ENCODE measurements around the gene NLRC5.
A peak's percentile ranks its signal among the peaks of the same experiment; 100 is the strongest.

NLRC5 gene

GRCh38 chr16:56988948-56989945, at the start of gene NLRC5:
Gene NLRC5 (plus strand): TSS chr16:56989557. CDS start chr16:57020713, 31,156 bp downstream.
- Histone ChIP-seq H3K4me3 (ENCODE audit: low read depth, low read length) (peak within 1 kb of the TSS; percentile 52), H3K36me3 (no peaks in the 10 kb centered on the region), H3K27me3 (ENCODE audit: insufficient read depth, low read depth, severe bottlenecking) (no peaks in the 10 kb centered on the region), H3K27ac (peak within 1 kb of the TSS; percentile 41), H3K9me3 (ENCODE audit: severe bottlenecking) (no peaks in the 10 kb centered on the region)
- TF ChIP-seq, protein P1, sequence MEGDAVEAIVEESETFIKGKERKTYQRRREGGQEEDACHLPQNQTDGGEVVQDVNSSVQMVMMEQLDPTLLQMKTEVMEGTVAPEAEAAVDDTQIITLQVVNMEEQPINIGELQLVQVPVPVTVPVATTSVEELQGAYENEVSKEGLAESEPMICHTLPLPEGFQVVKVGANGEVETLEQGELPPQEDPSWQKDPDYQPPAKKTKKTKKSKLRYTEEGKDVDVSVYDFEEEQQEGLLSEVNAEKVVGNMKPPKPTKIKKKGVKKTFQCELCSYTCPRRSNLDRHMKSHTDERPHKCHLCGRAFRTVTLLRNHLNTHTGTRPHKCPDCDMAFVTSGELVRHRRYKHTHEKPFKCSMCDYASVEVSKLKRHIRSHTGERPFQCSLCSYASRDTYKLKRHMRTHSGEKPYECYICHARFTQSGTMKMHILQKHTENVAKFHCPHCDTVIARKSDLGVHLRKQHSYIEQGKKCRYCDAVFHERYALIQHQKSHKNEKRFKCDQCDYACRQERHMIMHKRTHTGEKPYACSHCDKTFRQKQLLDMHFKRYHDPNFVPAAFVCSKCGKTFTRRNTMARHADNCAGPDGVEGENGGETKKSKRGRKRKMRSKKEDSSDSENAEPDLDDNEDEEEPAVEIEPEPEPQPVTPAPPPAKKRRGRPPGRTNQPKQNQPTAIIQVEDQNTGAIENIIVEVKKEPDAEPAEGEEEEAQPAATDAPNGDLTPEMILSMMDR (IDR thresholded peaks at IDR 0.05; ENCODE audit: low read depth, low read length): no peak
- DNase-seq: peak; percentile 73

DNA sequence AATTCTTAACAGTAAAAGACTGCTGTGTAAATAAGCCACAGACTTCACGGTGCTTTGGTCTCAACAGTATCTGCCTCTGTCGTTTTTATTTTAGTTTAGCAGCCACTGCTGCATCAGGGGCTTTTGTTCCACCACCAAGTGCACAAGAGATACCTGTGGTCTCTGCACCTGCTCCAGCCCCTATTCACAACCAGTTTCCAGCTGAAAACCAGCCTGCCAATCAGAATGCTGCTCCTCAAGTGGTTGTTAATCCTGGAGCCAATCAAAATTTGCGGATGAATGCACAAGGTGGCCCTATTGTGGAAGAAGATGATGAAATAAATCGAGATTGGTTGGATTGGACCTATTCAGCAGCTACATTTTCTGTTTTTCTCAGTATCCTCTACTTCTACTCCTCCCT, 49.6 kb upstream of the NLRC5 start:
- TF ChIP-seq, protein P1 (IDR thresholded peaks at IDR 0.05; ENCODE audit: low read depth, low read length): no peak
- Histone ChIP-seq H3K4me3 (ENCODE audit: low read depth, low read length) (no peak overlapping the region), H3K9me3 (ENCODE audit: severe bottlenecking) (no peaks in the 10 kb centered on the region), H3K36me3 (peaks cover 100% of the 10 kb centered on the region), H3K27me3 (ENCODE audit: insufficient read depth, low read depth, severe bottlenecking) (no peaks in the 10 kb centered on the region), H3K27ac (no peak overlapping the region)
- no peak for DNase-seq

- no peak for DNase-seq
- TF ChIP-seq, protein P1 (IDR thresholded peaks at IDR 0.05; ENCODE audit: low read depth, low read length): no peak
- H3K27ac ChIP-seq: no peak overlapping the region
- peaks cover 94% of the 10 kb centered on the region for H3K36me3 ChIP-seq
- H3K4me3 ChIP-seq (ENCODE audit: low read depth, low read length): no peak overlapping the region
- H3K27me3 ChIP-seq (ENCODE audit: insufficient read depth, low read depth, severe bottlenecking): no peaks in the 10 kb centered on the region
- no peaks in the 10 kb centered on the region for H3K9me3 ChIP-seq (ENCODE audit: severe bottlenecking)
These were observed 48.3 kb upstream of the NLRC5 start for GRCh38 chr16:56941092-56941491.

DNA sequence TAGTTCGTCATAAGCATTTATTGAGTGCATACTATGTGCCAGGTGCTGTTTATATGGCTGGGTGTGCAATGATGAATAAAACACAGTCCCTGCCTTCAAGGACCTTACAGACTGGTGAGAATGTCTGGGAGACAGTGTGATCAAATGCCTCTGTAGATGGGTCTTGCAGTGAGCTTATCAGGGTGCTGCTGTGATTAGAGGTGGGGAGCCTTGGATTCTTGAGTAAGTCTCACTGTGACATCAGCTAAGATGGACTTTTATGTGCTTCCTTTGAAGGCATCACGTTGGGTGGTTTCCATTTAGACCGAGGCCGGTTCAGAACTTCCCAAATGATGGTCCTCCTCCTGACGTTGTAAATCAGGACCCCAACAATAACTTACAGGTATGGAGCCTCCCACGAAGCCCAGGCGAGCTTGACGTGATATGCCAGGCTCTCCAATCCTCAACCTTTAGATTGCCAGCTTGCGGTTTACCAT, 47.5 kb upstream of the NLRC5 start:
- H3K27me3 ChIP-seq (ENCODE audit: insufficient read depth, low read depth, severe bottlenecking): no peaks in the 10 kb centered on the region
- no peak for DNase-seq
- H3K4me3 ChIP-seq (ENCODE audit: low read depth, low read length): no peak overlapping the region
- TF ChIP-seq, protein P1 (IDR thresholded peaks at IDR 0.05; ENCODE audit: low read depth, low read length): no peak
- H3K9me3 ChIP-seq (ENCODE audit: severe bottlenecking): no peaks in the 10 kb centered on the region
- H3K27ac ChIP-seq: no peak overlapping the region
- H3K36me3 ChIP-seq: peaks cover 86% of the 10 kb centered on the region

DNA sequence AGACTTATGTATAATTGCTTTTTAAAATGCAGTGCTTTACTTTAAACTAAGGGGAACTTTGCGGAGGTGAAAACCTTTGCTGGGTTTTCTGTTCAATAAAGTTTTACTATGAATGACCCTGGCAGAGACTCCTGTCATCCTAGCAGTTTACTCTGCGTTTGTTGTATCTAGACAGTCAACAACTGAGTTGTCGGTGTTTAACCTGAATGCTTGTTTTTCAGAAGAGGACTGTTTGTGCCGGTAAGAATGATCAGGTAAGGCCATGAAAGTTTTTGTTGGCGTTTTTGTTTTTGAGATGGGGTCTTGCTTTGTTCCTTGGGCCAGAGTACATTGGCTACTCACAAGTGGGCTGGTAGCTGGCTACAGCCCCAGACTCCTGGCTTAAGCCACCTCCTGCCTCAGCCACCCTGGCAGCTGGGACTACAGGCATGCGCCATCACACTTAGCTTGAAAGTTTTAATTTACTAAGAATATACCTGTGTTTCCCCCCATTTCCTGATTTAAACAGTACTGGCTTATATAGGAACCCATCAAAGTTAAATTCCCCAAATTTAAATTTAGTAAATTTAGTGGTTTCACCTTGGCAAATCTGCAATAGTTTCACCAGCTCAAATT, 45.5 kb upstream of the NLRC5 start:
- Histone ChIP-seq H3K4me3 (ENCODE audit: low read depth, low read length) (no peak overlapping the region), H3K9me3 (ENCODE audit: severe bottlenecking) (no peaks in the 10 kb centered on the region), H3K27ac (no peak overlapping the region), H3K27me3 (ENCODE audit: insufficient read depth, low read depth, severe bottlenecking) (no peaks in the 10 kb centered on the region), H3K36me3 (peaks cover 66% of the 10 kb centered on the region)
- TF ChIP-seq, protein P1 (IDR thresholded peaks at IDR 0.05; ENCODE audit: low read depth, low read length): no peak
- DNase-seq: no peak

All from WERI-Rb-1 (cell line).